PC-9 (cell line): ENCODE measurements around the gene CBLL2.

ENCODE experiments used
- CTCF ChIP-seq: fragments of 200-600 bp; sonication (generic); conservative IDR thresholded peaks from 2 replicates; pipeline ENCODE4 v1.6.1; 2017; ENCODE audit warnings: mixed run types, antibody characterized with exemption, mild to moderate bottlenecking, moderate library complexity
- EZH2 ChIP-seq: fragments of 200-600 bp; sonication (generic); IDR thresholded peaks from 2 replicates; pipeline ENCODE4 v1.8.0; 2017; ENCODE audit warnings: antibody characterized with exemption, low read depth

GRCh38 chrX:22296871-22297270 lies 24.2 kb downstream of the CBLL2 start:
- TF ChIP-seq EZH2 (no peak), CTCF (no peak)
